22Rv1 (cell line): ENCODE data around the gene STX4.

ENCODE experiments used
- CTCF ChIP-seq: fragments of 450-650 bp; IDR thresholded peaks from 2 replicates; pipeline ENCODE4 v1.5.1; 2017; ENCODE audit warnings: mild to moderate bottlenecking
- ZFX ChIP-seq: fragments of 450-650 bp; IDR thresholded peaks from 2 replicates; pipeline ENCODE4 v1.6.1; 2017; ENCODE audit warnings: antibody characterized with exemption, borderline replicate concordance

DNA sequence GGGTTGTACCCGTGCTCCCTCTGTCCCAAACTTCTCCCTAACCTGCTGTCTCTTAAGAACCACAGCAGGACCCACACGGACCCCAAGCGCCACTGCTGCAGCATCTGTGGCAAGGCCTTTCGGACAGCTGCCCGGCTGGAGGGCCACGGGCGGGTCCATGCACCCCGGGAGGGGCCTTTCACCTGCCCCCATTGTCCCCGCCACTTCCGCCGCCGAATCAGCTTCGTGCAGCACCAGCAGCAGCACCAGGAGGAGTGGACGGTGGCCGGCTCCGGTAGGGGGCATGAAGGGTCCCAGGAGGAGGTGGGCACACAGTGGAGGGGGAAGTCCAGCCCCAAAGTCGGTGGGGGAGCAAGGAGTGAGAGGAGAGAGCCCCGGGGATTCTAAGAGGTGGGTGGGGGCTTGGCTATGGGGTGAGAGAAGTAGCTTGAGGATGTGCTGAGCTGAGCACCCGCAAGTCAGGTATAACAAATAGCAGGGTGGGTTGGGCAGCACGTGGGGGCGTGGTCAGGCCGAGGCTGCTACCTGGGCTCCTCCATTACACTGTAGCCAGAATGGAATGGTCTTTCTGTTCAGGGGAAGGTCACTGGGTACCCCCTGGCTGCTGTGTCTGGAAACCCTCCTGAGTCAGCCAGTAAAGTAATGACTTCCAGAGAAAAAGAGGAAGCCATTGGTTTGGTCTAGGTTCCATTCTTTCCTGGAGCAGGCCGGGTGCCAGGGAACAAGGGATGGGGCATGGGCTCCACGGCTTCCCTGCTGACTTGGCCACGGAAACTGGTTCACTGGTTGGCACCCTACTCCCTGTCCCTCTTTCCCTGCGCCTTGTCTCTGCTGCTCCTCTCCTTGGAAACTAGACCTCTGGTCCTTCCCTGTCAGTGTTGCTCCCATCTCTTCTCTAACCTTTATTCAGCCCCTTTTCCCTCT lies 48.3 kb downstream of the STX4 start:
- TF ChIP-seq CTCF (no peak), ZFX (no peak)
